Left ventricle myocardium superior (tissue), 1 donor: ENCODE results near the gene NHP2. TPM values are rescaled to one million over a fixed set of nuclear protein-coding genes. Genes with fewer than 3 reads are reported as not detected.
"Not testable (repeated sequence)": the region's sequence is repeated elsewhere in the genome, so short reads cannot be mapped to it uniquely, and the experiment has no call there.

ENCODE experiments used
- ATAC-seq: fragments of 200-7000 bp; cut with Tn5 transposase; one replicate; pipeline ENCODE4 v1.9.1; 2020; ENCODE audit warnings: mild to moderate bottlenecking, moderate library complexity
- DNase-seq: peaks from one replicate; pipeline ENCODE4 v3.0.0-alpha.2; 2020
- intact Hi-C: fragments of 100-400 bp; cut with micrococcal nuclease; formaldehyde crosslinking; loops from one replicate; pipeline ENCODE4 v1.11.0; 2022
- long read RNA-seq: library from polyadenylated mRNA; unstranded; transcript quantifications from one replicate; pipeline ENCODE4 v2.0.0, GENCODE V29; 2021
- total RNA-seq: library from RNA; stranded (reverse); fragmentation: NEBNext Ultra II Directional; extraction: Animal tissue kit (Norgen Biotek cat#: 25700); gene quantifications from one replicate; pipeline ENCODE4 v1.2.1, GENCODE V29; 2021
- donor health status: DM: no; HTN: yes; CAD: no; lungs with severe emphysema.

NHP2 gene
- 74.5 TPM for total RNA-seq
- long read RNA-seq, transcript NHP2-202 (3 exons, 599 nt): minor isoform, 6 of 94 reads
- long read RNA-seq, transcript NHP2-201 (4 exons, 865 nt): major isoform, 88 of 94 reads
- long read RNA-seq, partial matches to known transcripts: 0 of 94 reads
- long read RNA-seq, other reads (novel, unspliced or antisense): 0 of 94 reads

GRCh38 chr5:178153530-178154340 lies at the start of gene NHP2:
TSS of gene NHP2 (minus strand) at chr5:178153885. CDS start at chr5:178153817, 68 bp downstream.
- intact Hi-C loops: no loop called here
- DNase-seq (peak; percentile 98), ATAC-seq (peak; percentile 99)

GRCh38 chr5:178202541-178202940 lies 48.9 kb upstream of the NHP2 start:
- ATAC-seq: no peak
- intact Hi-C loops: no loop called here
- no peak for DNase-seq

DNA sequence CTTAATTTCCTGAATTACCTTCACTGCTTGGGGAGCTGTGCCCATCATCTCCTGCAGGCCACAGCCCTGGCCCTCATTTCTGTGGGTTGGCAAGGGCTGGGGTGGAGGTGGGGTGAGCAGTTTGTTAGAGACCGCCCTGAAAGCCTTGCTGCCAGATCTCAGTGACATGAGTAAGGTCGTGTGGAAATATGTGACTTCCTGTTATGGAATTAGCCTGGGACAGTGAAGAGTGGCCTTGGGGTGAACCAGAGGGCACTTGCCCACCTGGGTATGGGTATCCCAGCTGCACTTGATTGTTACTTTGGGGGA lies 48.2 kb upstream of the NHP2 start:
- ATAC-seq: no peak
- intact Hi-C loops: no loop called here
- DNase-seq: no peak

- no peak for DNase-seq
- ATAC-seq: no peak
- intact Hi-C loops: no loop called here
Measured at GRCh38 chr5:178201221-178201926, 47.7 kb upstream of the NHP2 start.

DNA sequence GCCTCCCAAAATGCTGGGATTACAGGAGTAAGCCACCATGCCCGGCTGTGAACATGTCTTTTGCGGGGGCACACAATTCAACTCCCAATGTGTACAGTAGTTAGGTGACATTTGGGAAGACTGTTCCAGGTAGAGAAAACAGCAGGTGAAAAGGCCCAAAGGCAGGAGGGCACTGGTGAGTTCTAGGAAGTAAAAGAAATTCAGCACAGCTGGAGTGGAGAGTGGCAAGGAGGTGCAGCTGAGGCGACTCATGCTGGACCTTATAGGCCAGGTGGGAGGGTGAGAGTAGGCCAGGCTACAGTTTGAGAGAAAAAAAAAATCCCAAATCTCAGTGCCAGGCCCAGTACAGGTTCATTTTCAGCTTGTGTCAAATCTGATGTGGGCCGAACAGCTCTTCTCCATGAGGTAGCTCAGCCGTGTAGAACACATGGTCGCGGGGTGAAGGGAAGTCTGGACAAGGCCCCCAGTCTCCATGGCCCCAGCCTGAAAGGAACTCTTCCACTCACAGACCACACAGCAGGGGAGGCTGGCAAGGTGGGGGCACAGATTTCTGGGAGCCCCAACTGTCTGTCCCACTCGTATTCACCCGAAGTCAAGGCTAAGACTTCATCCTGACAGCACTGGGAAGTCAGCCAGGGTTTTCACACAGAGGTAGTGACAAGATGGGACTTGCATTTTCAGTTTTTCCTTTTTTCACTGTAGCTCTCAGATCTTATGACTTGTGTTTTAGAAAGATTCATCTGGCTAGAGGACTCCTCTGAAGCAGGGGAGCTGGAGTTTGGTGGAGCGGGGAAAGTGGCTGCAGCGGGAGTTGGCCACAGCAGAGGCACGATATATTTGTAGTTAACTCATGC lies 46.1 kb upstream of the NHP2 start:
- DNase-seq: no peak
- intact Hi-C loops: no loop called here
- no peak for ATAC-seq

- intact Hi-C loops: no loop called here
- no peak for ATAC-seq
Measured at GRCh38 chr5:178198706-178199105, 45.0 kb upstream of the NHP2 start.

DNA sequence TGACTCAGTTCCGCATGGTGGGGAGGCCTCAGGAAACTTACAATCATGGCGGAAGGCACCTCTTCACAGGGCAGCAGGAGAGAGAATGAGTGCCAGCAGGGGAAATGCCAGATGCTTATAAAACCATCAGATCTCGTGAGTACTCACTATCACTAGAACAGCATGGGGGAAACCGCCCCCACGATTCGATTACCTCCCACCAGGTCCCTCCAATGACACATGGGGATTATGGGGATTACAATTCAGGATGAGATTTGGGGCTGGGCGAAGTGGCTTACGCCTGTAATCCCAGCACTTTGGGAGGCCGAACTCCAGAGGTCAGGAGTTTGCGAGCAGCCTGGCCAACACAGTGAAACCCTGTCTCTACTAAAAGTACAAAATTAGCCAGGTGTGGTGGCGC lies 44.5 kb upstream of the NHP2 start:
- intact Hi-C loops, ATAC-seq, DNase-seq: not testable (repeated sequence)

More at GRCh38 chr5:178198706-178199105, 45.0 kb upstream of the NHP2 start:
- no peak for DNase-seq

- intact Hi-C loops: no loop called here
Measured at GRCh38 chr5:178196986-178197385, 43.3 kb upstream of the NHP2 start.

GRCh38 chr5:178196281-178196812 lies 42.7 kb upstream of the NHP2 start:
- no peak for ATAC-seq
- intact Hi-C loops: no loop called here

More at GRCh38 chr5:178196986-178197385, 43.3 kb upstream of the NHP2 start:
- no peak for DNase-seq
- peak; percentile 52 for ATAC-seq

GRCh38 chr5:178194026-178194425 lies 40.3 kb upstream of the NHP2 start:
- no peak for DNase-seq
- ATAC-seq: no peak
- intact Hi-C loops: no loop called here

More at GRCh38 chr5:178196281-178196812, 42.7 kb upstream of the NHP2 start:
- DNase-seq: no peak

DNA sequence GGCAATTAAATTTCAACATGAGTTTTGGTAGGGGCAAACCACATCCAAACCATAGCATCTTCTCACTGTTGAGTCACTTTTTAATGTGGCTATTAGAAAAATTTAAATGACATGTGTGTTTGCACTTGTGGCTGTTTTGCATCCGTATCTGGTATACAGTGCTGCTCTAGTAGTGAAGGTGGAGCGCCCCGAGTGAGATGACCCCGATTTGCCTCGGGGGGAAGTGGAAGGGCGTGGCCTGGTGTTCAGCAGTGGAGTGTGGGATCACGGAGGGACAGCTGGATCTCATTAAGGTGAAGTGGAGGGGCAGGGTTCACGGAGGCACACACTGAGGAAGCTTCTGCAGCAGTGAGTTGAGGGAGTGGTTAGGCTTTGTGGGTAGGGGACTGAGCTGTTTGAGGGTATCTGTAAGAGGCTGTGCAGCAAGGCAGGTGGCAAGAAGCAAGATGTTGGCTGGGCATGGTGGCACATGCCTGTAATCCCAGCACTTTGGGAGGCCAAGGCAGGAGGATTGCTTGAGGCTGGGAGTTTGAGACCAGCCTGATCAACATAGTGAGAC lies 39.6 kb upstream of the NHP2 start:
- no peak for ATAC-seq
- DNase-seq: no peak
- intact Hi-C loops: no loop called here

- intact Hi-C loops: no loop called here
Measured at GRCh38 chr5:178192787-178193186, 39.1 kb upstream of the NHP2 start.

GRCh38 chr5:178192244-178192643 lies 38.6 kb upstream of the NHP2 start:
- intact Hi-C loops: no loop called here
- ATAC-seq: no peak
- DNase-seq: no peak

More at GRCh38 chr5:178192787-178193186, 39.1 kb upstream of the NHP2 start:
- no peak for ATAC-seq
- DNase-seq: no peak

GRCh38 chr5:178191661-178192060 lies 38.0 kb upstream of the NHP2 start:
- intact Hi-C loops: no loop called here
- ATAC-seq (no peak), DNase-seq (no peak)

DNA sequence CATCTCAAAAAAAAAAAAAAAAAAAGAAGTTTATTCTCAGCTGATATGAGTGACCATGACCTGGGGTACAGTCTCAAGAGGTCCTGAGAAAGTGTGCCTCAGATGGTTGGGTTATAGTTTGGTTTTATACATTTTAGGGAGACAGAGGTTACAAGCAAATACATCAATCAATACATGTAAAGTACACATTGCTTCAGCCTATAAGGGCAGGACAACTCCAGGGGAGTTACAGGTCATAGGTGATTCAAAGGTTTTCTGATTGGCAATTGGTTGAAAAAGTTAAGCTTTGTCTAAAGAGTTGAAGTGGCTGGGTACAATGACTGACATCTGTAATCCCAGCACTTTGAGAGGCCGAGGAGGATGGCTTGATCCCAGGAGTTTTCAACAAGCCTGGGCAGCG lies 35.7 kb upstream of the NHP2 start:
- DNase-seq (no peak), ATAC-seq (no peak)
- intact Hi-C loops: no loop called here

DNA sequence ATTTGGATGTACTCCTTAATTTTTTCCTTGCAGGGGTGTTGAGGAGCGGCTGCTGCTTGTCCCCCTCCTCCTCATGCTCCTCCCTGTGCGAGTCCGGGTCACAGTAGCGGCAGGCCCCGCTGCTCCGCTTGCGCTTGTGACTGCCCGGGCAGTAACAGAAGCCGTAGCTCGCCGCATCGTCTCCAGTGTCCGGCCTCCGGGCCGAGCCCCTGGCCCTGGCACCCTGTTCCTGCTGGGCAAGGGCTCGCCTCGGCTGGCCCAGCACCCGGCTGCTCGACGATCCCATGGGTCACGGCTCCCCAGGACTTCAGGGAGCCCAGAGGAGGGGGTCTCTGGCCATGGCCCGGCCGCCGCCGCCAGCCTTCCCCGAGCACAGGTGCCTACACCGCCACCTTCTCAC lies 33.3 kb upstream of the NHP2 start, which contains the start of gene GMCL2:
Gene GMCL2, minus strand, starts transcription at position 358 of the 400 bp plus-strand sequence. Its CDS starts 72 bp downstream, at position 286.
- intact Hi-C loops: no loop called here

DNA sequence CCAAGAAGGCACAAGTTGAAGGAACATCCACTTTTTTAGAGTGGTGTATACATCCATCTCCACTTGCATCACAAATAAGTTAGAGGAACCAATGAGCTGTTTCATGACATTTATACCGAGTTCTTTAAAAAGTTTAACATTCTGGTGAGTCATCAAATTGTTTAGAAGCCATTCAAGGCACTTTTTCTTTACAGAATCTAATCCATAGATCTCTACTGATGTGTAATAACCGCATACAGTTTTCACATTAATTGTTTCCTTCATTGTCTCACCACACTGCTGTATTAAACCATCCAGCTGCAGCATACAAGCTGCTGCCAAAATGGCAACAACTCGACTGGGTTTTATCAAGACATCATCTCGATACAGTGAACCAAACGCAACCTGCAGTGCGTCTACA lies 32.7 kb upstream of the NHP2 start:
- DNase-seq (no peak), ATAC-seq (no peak)
- intact Hi-C loops: no loop called here

More for the DNA sequence above, 33.3 kb upstream of the NHP2 start, which contains the start of gene GMCL2:
- DNase-seq (no peak), ATAC-seq (no peak)

- no peak for DNase-seq
- ATAC-seq: no peak
- intact Hi-C loops: no loop called here
Measured at GRCh38 chr5:178182158-178182876, 28.6 kb upstream of the NHP2 start.
